Activated T-helper 2 cell treated with anti-CD3 and anti-CD28 coated beads, Interferon-gamma antibody, Interleukin-2, Interleukin-4, amounts not matched to agents 10 μg/mL and 5 μg/mL and 100 μg/mL, durations not matched to agents 14 hours and 24 hours and 36 hours (primary cell): ENCODE data around the gene SLIT1. TPM values are rescaled to one million over a fixed set of nuclear protein-coding genes. Genes with fewer than 3 reads are reported as not detected.

Experiments used
- DNase-seq: peaks from one replicate; pipeline ENCODE4 v3.0.0; 2021; ENCODE audit warnings: low spot score
- H3K27ac Mint-ChIP-seq: one replicate; pipeline ENCODE4 v1.8.0; 2021; ENCODE audit warnings: mixed read lengths
- H3K27me3 Mint-ChIP-seq: one replicate; pipeline ENCODE4 v1.8.0; 2021; ENCODE audit warnings: low read depth, mixed read lengths
- H3K36me3 Mint-ChIP-seq: one replicate; pipeline ENCODE4 v1.8.0; 2021; ENCODE audit warnings: low read depth, mixed read lengths
- H3K4me1 Mint-ChIP-seq: one replicate; pipeline ENCODE4 v1.8.0; 2021; ENCODE audit warnings: low read depth, mixed read lengths
- H3K4me3 Mint-ChIP-seq: one replicate; pipeline ENCODE4 v1.8.0; 2021; ENCODE audit warnings: low read depth, mild to moderate bottlenecking, moderate library complexity, mixed read lengths
- H3K9me3 Mint-ChIP-seq: one replicate; pipeline ENCODE4 v1.8.0; 2021; ENCODE audit warnings: mixed read lengths
- intact Hi-C: fragments of 100-400 bp; cut with micrococcal nuclease; formaldehyde crosslinking; loops from one replicate; pipeline ENCODE4 v1.15.1; 2023
- total RNA-seq: library from RNA; stranded (reverse); gene quantifications from 2 replicates; pipeline ENCODE4 v1.2.3, GENCODE V29; 2022

SLIT1 gene
- total RNA-seq, 1 donor from 2014 or later = 0.21 TPM

GRCh38 chr10:97013568-97013967 lies 172.2 kb downstream of the SLIT1 start:
- H3K27ac Mint-ChIP-seq = no peak overlapping the region

GRCh38 chr10:97012470-97012869 lies 173.3 kb downstream of the SLIT1 start:
- Mint-ChIP-seq H3K27me3 (no peaks in the 10 kb centered on the region), H3K27ac (no peak overlapping the region), H3K9me3 (peaks cover 10% of the 10 kb centered on the region), H3K36me3 (peaks cover 4% of the 10 kb centered on the region), H3K4me3 (no peak overlapping the region), H3K4me1 (peaks cover 18% of the 10 kb centered on the region)
- no peak for DNase-seq
- intact Hi-C loops = no loop called here

More at GRCh38 chr10:97013568-97013967, 172.2 kb downstream of the SLIT1 start:
- peaks cover 19% of the 10 kb centered on the region for H3K4me1 Mint-ChIP-seq
- H3K36me3 Mint-ChIP-seq = no peaks in the 10 kb centered on the region
- H3K9me3 Mint-ChIP-seq = peaks cover 3% of the 10 kb centered on the region
- no peak overlapping the region for H3K4me3 Mint-ChIP-seq
- DNase-seq = no peak
- intact Hi-C loops = no loop called here
- H3K27me3 Mint-ChIP-seq = no peaks in the 10 kb centered on the region

GRCh38 chr10:97011397-97011796 lies 174.4 kb downstream of the SLIT1 start:
- H3K27me3 Mint-ChIP-seq = no peaks in the 10 kb centered on the region
- H3K36me3 Mint-ChIP-seq = peaks cover 12% of the 10 kb centered on the region
- peaks cover 8% of the 10 kb centered on the region for H3K4me1 Mint-ChIP-seq
- H3K4me3 Mint-ChIP-seq = no peak overlapping the region
- no peak for DNase-seq
- intact Hi-C loops = no loop called here
- H3K27ac Mint-ChIP-seq = no peak overlapping the region
- H3K9me3 Mint-ChIP-seq = peaks cover 20% of the 10 kb centered on the region

- no peak overlapping the region for H3K4me3 Mint-ChIP-seq
Measured at GRCh38 chr10:97010695-97011206, 175.0 kb downstream of the SLIT1 start.

GRCh38 chr10:97007417-97007816 lies 178.3 kb downstream of the SLIT1 start:
- H3K4me1 Mint-ChIP-seq = no peaks in the 10 kb centered on the region
- intact Hi-C loops = no loop called here
- DNase-seq = no peak
- H3K36me3 Mint-ChIP-seq = peaks cover 12% of the 10 kb centered on the region
- peaks cover 25% of the 10 kb centered on the region for H3K9me3 Mint-ChIP-seq
- no peak overlapping the region for H3K4me3 Mint-ChIP-seq
- H3K27me3 Mint-ChIP-seq = no peaks in the 10 kb centered on the region
- no peak overlapping the region for H3K27ac Mint-ChIP-seq

More at GRCh38 chr10:97010695-97011206, 175.0 kb downstream of the SLIT1 start:
- Mint-ChIP-seq H3K9me3 (peaks cover 21% of the 10 kb centered on the region), H3K4me1 (peaks cover 7% of the 10 kb centered on the region), H3K36me3 (peaks cover 12% of the 10 kb centered on the region), H3K27ac (no peak overlapping the region), H3K27me3 (no peaks in the 10 kb centered on the region)
- intact Hi-C loops = no loop called here
- DNase-seq = no peak

- H3K4me1 Mint-ChIP-seq = no peaks in the 10 kb centered on the region
- peaks cover 25% of the 10 kb centered on the region for H3K9me3 Mint-ChIP-seq
- DNase-seq = no peak
- intact Hi-C loops = no loop called here
- no peak overlapping the region for H3K4me3 Mint-ChIP-seq
- no peak overlapping the region for H3K27ac Mint-ChIP-seq
- no peaks in the 10 kb centered on the region for H3K27me3 Mint-ChIP-seq
- peaks cover 12% of the 10 kb centered on the region for H3K36me3 Mint-ChIP-seq
Measured at GRCh38 chr10:97006364-97006763, 179.4 kb downstream of the SLIT1 start.

- intact Hi-C loops = no loop called here
- H3K27ac Mint-ChIP-seq = no peak overlapping the region
- H3K27me3 Mint-ChIP-seq = no peaks in the 10 kb centered on the region
- no peak overlapping the region for H3K4me3 Mint-ChIP-seq
- peaks cover 25% of the 10 kb centered on the region for H3K9me3 Mint-ChIP-seq
- H3K36me3 Mint-ChIP-seq = peaks cover 12% of the 10 kb centered on the region
- DNase-seq = no peak
- no peaks in the 10 kb centered on the region for H3K4me1 Mint-ChIP-seq
Measured at GRCh38 chr10:97005349-97005748, 180.4 kb downstream of the SLIT1 start.

GRCh38 chr10:97004591-97004990 lies 181.2 kb downstream of the SLIT1 start:
- Mint-ChIP-seq H3K27ac (no peak overlapping the region), H3K9me3 (peaks cover 22% of the 10 kb centered on the region), H3K36me3 (peaks cover 12% of the 10 kb centered on the region), H3K27me3 (no peaks in the 10 kb centered on the region), H3K4me1 (no peaks in the 10 kb centered on the region), H3K4me3 (no peak overlapping the region)
- intact Hi-C loops = no loop called here
- no peak for DNase-seq

- H3K4me1 Mint-ChIP-seq = no peaks in the 10 kb centered on the region
- intact Hi-C loops = no loop called here
- H3K27ac Mint-ChIP-seq = no peak overlapping the region
- H3K36me3 Mint-ChIP-seq = peaks cover 12% of the 10 kb centered on the region
- H3K4me3 Mint-ChIP-seq = no peak overlapping the region
- no peaks in the 10 kb centered on the region for H3K27me3 Mint-ChIP-seq
- H3K9me3 Mint-ChIP-seq = peaks cover 22% of the 10 kb centered on the region
- DNase-seq = no peak
Measured at GRCh38 chr10:97003804-97004201, 182.0 kb downstream of the SLIT1 start.

- H3K9me3 Mint-ChIP-seq = peaks cover 22% of the 10 kb centered on the region
- H3K27me3 Mint-ChIP-seq = no peaks in the 10 kb centered on the region
- H3K36me3 Mint-ChIP-seq = peaks cover 12% of the 10 kb centered on the region
- intact Hi-C loops = no loop called here
- DNase-seq = no peak
- H3K4me1 Mint-ChIP-seq = no peaks in the 10 kb centered on the region
- H3K27ac Mint-ChIP-seq = no peak overlapping the region
- H3K4me3 Mint-ChIP-seq = no peak overlapping the region
Measured at GRCh38 chr10:97003151-97003803, 182.5 kb downstream of the SLIT1 start.

- no peaks in the 10 kb centered on the region for H3K4me1 Mint-ChIP-seq
- H3K27ac Mint-ChIP-seq = no peak overlapping the region
- intact Hi-C loops = no loop called here
- H3K4me3 Mint-ChIP-seq = no peak overlapping the region
- peaks cover 17% of the 10 kb centered on the region for H3K9me3 Mint-ChIP-seq
- H3K27me3 Mint-ChIP-seq = no peaks in the 10 kb centered on the region
- H3K36me3 Mint-ChIP-seq = peaks cover 9% of the 10 kb centered on the region
- DNase-seq = no peak
Measured at GRCh38 chr10:97002670-97003069, 183.1 kb downstream of the SLIT1 start.

- Mint-ChIP-seq H3K36me3 (no peaks in the 10 kb centered on the region), H3K4me1 (no peaks in the 10 kb centered on the region), H3K9me3 (peaks cover 5% of the 10 kb centered on the region), H3K4me3 (no peak overlapping the region), H3K27me3 (no peaks in the 10 kb centered on the region), H3K27ac (no peak overlapping the region)
- intact Hi-C loops = no loop called here
- no peak for DNase-seq
Measured at GRCh38 chr10:97001183-97001991, 184.4 kb downstream of the SLIT1 start.
